Heart right ventricle (tissue), 16 donors: ENCODE data around the gene INAVA. TPM values are rescaled to one million over a fixed set of nuclear protein-coding genes. Genes with fewer than 3 reads are reported as not detected.

ENCODE experiments used
- ATAC-seq, 8 donors: fragments of 200-7000 bp; cut with Tn5 transposase; one replicate each; pipeline ENCODE4 v1.9.1; 2020; ENCODE audit warnings: mild to moderate bottlenecking in 8 of 8, moderate library complexity in 8 of 8, moderate number of reproducible peaks in 1 of 8
- DNase-seq, 2 donors: peaks; one replicate each; pipeline ENCODE4 v3.0.0-alpha.2; 2020
- H3K27ac ChIP-seq, 10 donors: fragments of 200-600 bp; sonication (generic) in 2 of 10; one replicate each; pipeline versions ENCODE4 v1.5.0 to v1.8.0; 2020 to 2022; ENCODE audit warnings: mild to moderate bottlenecking in 3 of 10
- H3K27me3 ChIP-seq, 7 donors: fragments of 200-600 bp; one replicate each; pipeline ENCODE4 v1.8.0; 2021 to 2022; ENCODE audit warnings: mild to moderate bottlenecking in 2 of 7
- H3K36me3 ChIP-seq, 9 donors: fragments of 200-600 bp; sonication (generic) in 1 of 9; one replicate each; pipeline versions ENCODE4 v1.5.0 to v1.8.0; 2020 to 2022; ENCODE audit warnings: mild to moderate bottlenecking in 2 of 9
- H3K4me1 ChIP-seq, 9 donors: fragments of 200-600 bp; sonication (generic) in 1 of 9; one replicate each; pipeline versions ENCODE4 v1.5.0 to v1.8.0; 2020 to 2022; ENCODE audit warnings: mild to moderate bottlenecking in 4 of 9
- H3K4me3 ChIP-seq, 10 donors: fragments of 200-600 bp; sonication (generic) in 2 of 10; one replicate each; pipeline versions ENCODE4 v1.5.0 to v1.8.0; 2020 to 2022; ENCODE audit warnings: mild to moderate bottlenecking in 7 of 10, moderate library complexity in 2 of 10
- H3K9me3 ChIP-seq, 11 donors: fragments of 200-600 bp in 10 of 11; sonication (generic) in 2 of 11; one replicate each; pipeline versions ENCODE4 v1.5.0 to v1.8.0; 2013 to 2022; ENCODE audit warnings: mild to moderate bottlenecking in 2 of 11, control low read depth in 1 of 11, moderate library complexity in 1 of 11
- CTCF ChIP-seq, 9 donors: fragments of 200-600 bp; sonication (generic) in 2 of 9; IDR thresholded peaks; one replicate each; pipeline versions ENCODE4 v1.5.0 to v1.8.0; 2021 to 2022; ENCODE audit warnings: antibody characterized with exemption in 9 of 9, mild to moderate bottlenecking in 5 of 9, moderate library complexity in 1 of 9
- WGBS, 2 donors: extraction: QIAGEN DNeasy Blood & Tissue Kit; methylation state at CpG; one replicate each; pipeline ENCODE4 v1.1.7; 2013; ENCODE audit warnings: inconsistent platforms in 1 of 2; 5-methylcytosine and 5-hydroxymethylcytosine counted together
- intact Hi-C, 10 donors: fragments of 100-400 bp; cut with DNase I; formaldehyde crosslinking; loops; one replicate each; pipeline versions ENCODE4 v1.11.1 to v1.14.2; 2022
- polyA plus RNA-seq, 2 donors: library from polyadenylated mRNA; stranded (reverse); fragments of 200-250 nt; gene quantifications; one replicate each; pipeline ENCODE4 v1.2.3, GENCODE V29; 2013
- total RNA-seq, 10 donors: library from RNA; stranded (reverse); fragmentation: NEBNext Ultra II Directional in 3 of 10; extraction: Animal tissue kit (Norgen Biotek cat#: 25700) in 3 of 10; gene quantifications; one replicate each; pipeline versions ENCODE4 v1.2.1 to v1.2.4, GENCODE V29; 2021 to 2023
- donor health status: Arrhythmogenic right ventricular cardiomyopathy.
- donor health status: ischemic (EF 13 %, LVEDD 7.1; RV severe dilation, severe dysfunction).
- donor health status: healthy with polysubstance abuse.
- donor health status: DM: no; HTN: yes; CAD: no.
- donor health status: DM: no; HTN: no; CAD: no.
- donor health status: ischemic (EF 25% LVEDD 6.9; RV normal size, moderate dysfunction).
- donor health status: ischemic (EF 25% LVEDD 5.7; RV mildly dilated, moderate dysfunction).
- donor health status: healthy.
- donor health status: DM: yes; HTN: yes; CAD: no.
- donor health status: Ischemic cardiomyopathy.
- donor health status: ischemic (EF 35%, LVEDD 5.7; RV mildly dilated, moderate dysfunction).
- donor health status: nonischemic (EF 11% LVEDD 7.7; RV severe dilation, severe dysfunction).
- donor health status: DM: yes; HTN: yes; CAD: no.
- donor health status: PGD.
- donor health status: ischemic (EF 29% LVEDD 5.4; RV normal size, mild dysfunction).
- donor health status: nonischemic (EF 23%, LVEDD 6.1; RV moderate dilation, normal function).

INAVA gene
- total and polyA plus RNA-seq, 12 donors: 0.01 to 0.29 (median 0.11) TPM; not detected in 7

GRCh38 chr1:200938955-200939354 is 44.3 kb downstream of the INAVA start:
- no peak overlapping the region for H3K4me3 ChIP-seq
- intact Hi-C loops: no loop called here
- ATAC-seq (no peak), DNase-seq (no peak)
- peaks cover 0 to 8% (median 0%) of the 10 kb centered on the region in 7 donors for H3K27me3 ChIP-seq
- no peaks in the 10 kb centered on the region for H3K36me3 ChIP-seq
- no peaks in the 10 kb centered on the region for H3K4me1 ChIP-seq
- TF ChIP-seq CTCF (IDR thresholded peaks at IDR 0.05): no peak
- H3K9me3 ChIP-seq: peaks cover 0 to 19% (median 0%) of the 10 kb centered on the region in 11 donors
- H3K27ac ChIP-seq: no peak overlapping the region
- WGBS, 2 donors: 53 to 66% methylated on average over 4 of the region's 4 CpGs

- no peaks in the 10 kb centered on the region for H3K36me3 ChIP-seq
- peak in 1 of 8 donors; percentile 34 for ATAC-seq
- no peak for TF ChIP-seq CTCF (IDR thresholded peaks at IDR 0.05)
- H3K4me1 ChIP-seq: no peaks in the 10 kb centered on the region
- H3K4me3 ChIP-seq: no peak overlapping the region
- peaks cover 0 to 30% (median 7%) of the 10 kb centered on the region in 11 donors for H3K9me3 ChIP-seq
- peaks cover 0 to 4% (median 0%) of the 10 kb centered on the region in 7 donors for H3K27me3 ChIP-seq
- intact Hi-C loops: no loop called here
- DNase-seq: no peak
- WGBS, 2 donors: 50 to 68% methylated on average over 3 of the region's 3 CpGs
- no peak overlapping the region for H3K27ac ChIP-seq
Observed at GRCh38 chr1:200945111-200945510, 50.4 kb downstream of the INAVA start.

DNA sequence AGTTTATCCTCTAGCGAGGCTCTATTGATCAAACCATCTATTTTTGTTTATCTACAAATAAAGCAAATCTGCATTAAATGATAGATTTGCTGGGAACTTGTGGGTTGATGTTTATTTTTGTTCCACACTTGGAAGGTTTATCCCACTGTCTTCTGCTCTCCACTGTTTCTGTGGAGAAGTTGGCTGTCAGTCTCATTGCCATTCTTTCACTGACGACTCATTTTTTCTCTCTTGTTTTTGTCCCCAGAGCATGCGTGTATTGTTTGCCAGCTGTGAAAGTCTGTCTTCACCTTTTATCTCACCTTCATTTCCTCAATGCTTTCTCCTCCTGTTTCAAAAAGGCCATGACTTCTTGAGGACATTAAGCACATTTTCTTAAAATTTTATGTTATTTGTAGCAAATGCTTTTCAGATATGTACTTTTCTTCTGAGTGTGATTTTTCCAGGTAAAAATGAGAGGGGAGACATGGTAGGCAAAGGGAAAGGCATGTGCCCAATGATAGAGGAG is 52.4 kb downstream of the INAVA start:
- no peaks in the 10 kb centered on the region for H3K4me1 ChIP-seq
- H3K27me3 ChIP-seq: peaks cover 0 to 4% (median 0%) of the 10 kb centered on the region in 7 donors
- H3K36me3 ChIP-seq: no peaks in the 10 kb centered on the region
- H3K27ac ChIP-seq: no peak overlapping the region
- WGBS, 2 donors: 88 to 92% methylated on average over 3 of the region's 3 CpGs
- ATAC-seq (no peak), DNase-seq (no peak)
- H3K4me3 ChIP-seq: no peak overlapping the region
- intact Hi-C loops: no loop called here
- no peak for TF ChIP-seq CTCF (IDR thresholded peaks at IDR 0.05)
- H3K9me3 ChIP-seq: peaks cover 0 to 14% (median 0%) of the 10 kb centered on the region in 11 donors

- intact Hi-C loops: no loop called here
- Histone ChIP-seq H3K4me1 (no peaks in the 10 kb centered on the region), H3K27ac (no peak overlapping the region), H3K27me3 (no peaks in the 10 kb centered on the region), H3K4me3 (no peak overlapping the region), H3K9me3 (peaks cover 0 to 14% (median 0%) of the 10 kb centered on the region in 11 donors), H3K36me3 (no peaks in the 10 kb centered on the region)
- DNase-seq (no peak), ATAC-seq (no peak)
- WGBS, 2 donors: 92 to 94% methylated on average over 8 of the region's 8 CpGs
- no peak for TF ChIP-seq CTCF (IDR thresholded peaks at IDR 0.05)
Observed at GRCh38 chr1:200949626-200950025, 54.9 kb downstream of the INAVA start.
